GM18502 (cell line): Measurements from ENCODE around the gene CTDNEP1.

Experiments used
- ATAC-seq: cut with Tn5 transposase; IDR thresholded peaks from one replicate; pipeline ENCODE4 v1.9.1; 2021; ENCODE audit warnings: mild to moderate bottlenecking; ENCODE audit not compliant: unreplicated experiment, poor library complexity

CTDNEP1 gene

GRCh38 chr17:7281074-7281952 is 29.8 kb upstream of the CTDNEP1 start, which contains the start of gene SLC2A4:
Gene SLC2A4, plus strand, starts transcription at chr17:7281718. Its CDS starts 217 bp downstream, at chr17:7281935.
- peak; percentile 58 for ATAC-seq

- peak; percentile 62 for ATAC-seq
These were observed 29.1 kb upstream of the CTDNEP1 start for GRCh38 chr17:7280519-7281073.

- ATAC-seq: no peak
These were observed 27.9 kb upstream of the CTDNEP1 start for GRCh38 chr17:7279448-7279847.

GRCh38 chr17:7266784-7267183 is 15.2 kb upstream of the CTDNEP1 start:
- ATAC-seq: no peak

GRCh38 chr17:7263801-7264078 is 12.2 kb upstream of the CTDNEP1 start:
- ATAC-seq: no peak

GRCh38 chr17:7262935-7263800 is 11.6 kb upstream of the CTDNEP1 start:
- no peak for ATAC-seq

GRCh38 chr17:7262192-7262934 is 10.8 kb upstream of the CTDNEP1 start, which contains the start of gene CLDN7:
Gene CLDN7, minus strand, starts transcription at chr17:7262478. Its CDS starts 435 bp downstream, at chr17:7262043.
- no peak for ATAC-seq

- ATAC-seq: no peak
These were observed 10.1 kb upstream of the CTDNEP1 start for GRCh38 chr17:7261379-7262191.

- ATAC-seq: no peak
These were observed 9.3 kb upstream of the CTDNEP1 start for GRCh38 chr17:7260651-7261378.

- no peak for ATAC-seq
These were observed 8.6 kb upstream of the CTDNEP1 start for GRCh38 chr17:7260151-7260550.

GRCh38 chr17:7259555-7259889 is 8.0 kb upstream of the CTDNEP1 start:
- no peak for ATAC-seq

GRCh38 chr17:7258731-7259554 is 7.4 kb upstream of the CTDNEP1 start:
- no peak for ATAC-seq

- no peak for ATAC-seq
These were observed 5.4 kb upstream of the CTDNEP1 start for GRCh38 chr17:7256766-7257456.

GRCh38 chr17:7254511-7254910 is 3.0 kb upstream of the CTDNEP1 start:
- no peak for ATAC-seq

- ATAC-seq: no peak
These were observed 1.5 kb upstream of the CTDNEP1 start for GRCh38 chr17:7253082-7253481.

- ATAC-seq: peak; percentile 59
These were observed 876 bp upstream of the CTDNEP1 start, which contains the start of gene ELP5 for GRCh38 chr17:7252176-7253043. Gene ELP5, plus strand, starts transcription at chr17:7252215. Its CDS starts 336 bp downstream, at chr17:7252551.
